ENCODE results near the gene SPATA4. TPM values are rescaled to one million over a fixed set of nuclear protein-coding genes. Genes with fewer than 3 reads are reported as not detected.
"Not testable (repeated sequence)": the region's sequence is repeated elsewhere in the genome, so short reads cannot be mapped to it uniquely, and the experiment has no call there.

Gene SPATA4
- not detected in 2 replicates for total RNA-seq

DNA sequence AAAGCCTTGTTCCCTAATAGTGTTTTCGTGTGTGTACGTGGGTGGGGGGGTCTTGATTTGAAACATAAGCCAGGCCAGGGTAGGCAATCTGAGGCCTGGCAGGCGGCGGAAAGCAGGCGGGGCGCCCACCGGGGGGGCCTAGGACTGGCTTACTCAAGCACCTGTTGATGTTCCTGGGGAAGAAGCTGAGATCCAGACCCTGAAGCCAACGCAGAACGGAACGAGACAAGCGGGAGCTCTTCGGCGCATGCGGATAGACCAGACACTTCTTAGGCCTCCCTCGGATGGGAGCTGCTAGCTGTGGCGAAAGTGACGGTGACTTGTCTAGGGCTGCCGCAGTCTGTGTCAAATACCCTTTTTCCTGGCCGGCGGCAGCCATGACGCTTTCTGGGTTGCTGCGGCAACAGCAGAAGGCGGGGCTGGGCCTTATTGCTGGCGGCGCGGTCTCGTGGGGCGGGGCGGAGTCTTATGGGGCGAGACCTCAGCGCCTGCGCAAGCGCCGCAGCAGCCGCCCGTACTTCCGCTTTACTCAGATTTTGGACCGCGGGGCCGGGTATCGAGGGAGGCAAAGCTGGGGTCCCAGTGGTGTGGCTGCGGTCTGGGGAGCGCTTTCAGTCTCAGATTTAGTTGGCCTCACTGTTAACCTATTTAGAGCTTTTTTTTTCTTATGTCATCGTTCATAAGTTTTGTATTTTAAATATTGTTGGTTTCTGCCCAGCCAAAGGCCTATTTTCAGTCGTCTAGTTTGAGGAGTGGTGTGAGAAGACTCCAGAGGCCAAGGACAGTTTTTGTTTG is at the start of gene SPATA4:
Gene SPATA4 (minus strand): TSS at position 402 of the 795 bp plus-strand sequence. CDS start 23 bp downstream, at position 379.
- DNase-seq (ENCODE audit: low read depth in 2 of 2): peak; percentile 74 to 88

GRCh38 chr4:176242764-176243347 is 47.5 kb upstream of the SPATA4 start:
- DNase-seq (ENCODE audit: low read depth in 2 of 2): no peak

- no peak for DNase-seq (ENCODE audit: low read depth in 2 of 2)
Measured at GRCh38 chr4:176241703-176242102, 46.3 kb upstream of the SPATA4 start.

GRCh38 chr4:176238826-176239225 is 43.4 kb upstream of the SPATA4 start:
- DNase-seq (ENCODE audit: low read depth in 2 of 2): peak in 1 of 2 donors; percentile 1

GRCh38 chr4:176238157-176238610 is 42.8 kb upstream of the SPATA4 start:
- DNase-seq (ENCODE audit: low read depth in 2 of 2): peak; percentile 76 to 92

- DNase-seq (ENCODE audit: low read depth in 2 of 2): no peak
Measured at GRCh38 chr4:176236946-176237345, 41.6 kb upstream of the SPATA4 start.

- DNase-seq (ENCODE audit: low read depth in 2 of 2): no peak
Measured at GRCh38 chr4:176230836-176231235, 35.5 kb upstream of the SPATA4 start.

DNA sequence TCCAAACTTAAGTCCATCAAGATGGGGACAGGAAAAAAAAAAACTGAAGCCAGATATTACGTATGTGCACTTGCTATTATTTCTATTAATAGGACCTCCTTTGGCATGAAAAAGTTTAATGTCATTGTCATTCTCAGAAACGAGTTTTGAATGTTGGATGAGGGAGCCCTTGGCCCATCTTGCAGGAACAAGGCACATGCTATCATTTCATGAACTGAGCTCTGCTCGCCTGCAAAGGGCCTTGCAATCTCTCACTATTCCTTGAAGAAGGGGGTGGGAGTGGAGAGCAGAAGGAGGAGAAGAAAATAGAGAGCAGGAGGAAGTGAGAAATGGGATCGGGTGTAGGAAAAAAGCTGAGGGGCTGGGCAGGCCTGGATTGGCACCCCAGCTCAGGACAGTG is 34.3 kb upstream of the SPATA4 start:
- no peak for DNase-seq (ENCODE audit: low read depth in 2 of 2)

GRCh38 chr4:176226736-176227135 is 31.4 kb upstream of the SPATA4 start:
- no peak for DNase-seq (ENCODE audit: low read depth in 2 of 2)

DNA sequence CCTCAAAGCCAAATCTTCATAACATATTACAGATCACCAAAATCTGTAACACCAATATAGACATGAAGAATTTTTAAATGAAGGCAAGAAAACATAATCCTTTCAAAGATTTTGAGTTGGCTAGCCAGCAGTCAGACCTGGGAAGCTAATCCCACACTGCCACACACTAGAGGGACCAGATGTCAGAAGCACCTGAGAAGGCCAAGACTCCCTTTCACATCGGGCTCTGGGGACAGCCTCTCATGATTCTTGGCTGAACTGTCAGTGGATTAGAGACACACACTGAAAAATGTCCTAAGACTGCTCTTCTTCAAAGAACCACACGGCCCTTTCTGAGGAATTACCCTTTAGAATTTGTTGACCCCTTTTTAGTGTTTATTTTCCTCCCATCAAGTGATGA is 28.2 kb upstream of the SPATA4 start:
- DNase-seq (ENCODE audit: low read depth in 2 of 2): no peak

- no peak for DNase-seq (ENCODE audit: low read depth in 2 of 2)
Measured at GRCh38 chr4:176222149-176222548, 26.8 kb upstream of the SPATA4 start.

DNA sequence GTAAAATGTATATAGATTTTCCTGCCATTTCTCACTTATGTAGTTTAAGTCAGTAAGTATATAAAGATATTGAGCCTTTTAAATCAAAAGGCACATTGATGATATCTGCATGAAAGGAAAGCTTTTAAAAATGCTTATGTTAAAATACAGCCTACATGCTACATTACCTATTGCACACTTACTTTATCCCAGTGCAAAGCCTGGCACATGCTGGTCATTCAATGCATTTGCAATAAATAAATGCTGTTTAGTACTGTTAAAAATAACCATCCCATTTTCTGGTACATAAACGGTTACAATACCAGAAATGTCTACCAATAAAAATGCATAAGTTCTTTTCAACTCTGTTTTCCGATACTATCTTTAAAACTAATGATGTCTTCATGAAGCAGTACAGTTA is 22.1 kb upstream of the SPATA4 start:
- no peak for DNase-seq (ENCODE audit: low read depth in 2 of 2)

DNA sequence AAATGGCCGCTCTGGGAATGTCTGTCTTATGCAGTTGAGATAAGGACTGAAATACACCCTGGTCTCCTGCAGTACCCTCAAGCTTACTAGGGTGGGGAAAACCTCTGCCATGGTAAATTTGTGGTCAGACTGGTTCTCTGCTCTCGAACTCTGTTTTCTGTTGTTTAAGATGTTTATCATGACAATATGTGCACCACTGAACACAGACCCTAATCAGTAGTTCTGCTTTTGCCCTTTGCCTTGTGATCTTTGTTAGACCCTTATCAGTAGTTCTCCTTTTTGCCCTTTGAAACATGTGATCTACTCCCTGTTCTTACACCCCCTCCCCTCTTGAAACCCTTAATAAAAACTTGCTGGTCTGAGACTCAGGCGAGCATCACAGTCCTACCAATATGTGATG is 17.0 kb upstream of the SPATA4 start:
- DNase-seq (ENCODE audit: low read depth in 2 of 2): not testable (repeated sequence)

DNA sequence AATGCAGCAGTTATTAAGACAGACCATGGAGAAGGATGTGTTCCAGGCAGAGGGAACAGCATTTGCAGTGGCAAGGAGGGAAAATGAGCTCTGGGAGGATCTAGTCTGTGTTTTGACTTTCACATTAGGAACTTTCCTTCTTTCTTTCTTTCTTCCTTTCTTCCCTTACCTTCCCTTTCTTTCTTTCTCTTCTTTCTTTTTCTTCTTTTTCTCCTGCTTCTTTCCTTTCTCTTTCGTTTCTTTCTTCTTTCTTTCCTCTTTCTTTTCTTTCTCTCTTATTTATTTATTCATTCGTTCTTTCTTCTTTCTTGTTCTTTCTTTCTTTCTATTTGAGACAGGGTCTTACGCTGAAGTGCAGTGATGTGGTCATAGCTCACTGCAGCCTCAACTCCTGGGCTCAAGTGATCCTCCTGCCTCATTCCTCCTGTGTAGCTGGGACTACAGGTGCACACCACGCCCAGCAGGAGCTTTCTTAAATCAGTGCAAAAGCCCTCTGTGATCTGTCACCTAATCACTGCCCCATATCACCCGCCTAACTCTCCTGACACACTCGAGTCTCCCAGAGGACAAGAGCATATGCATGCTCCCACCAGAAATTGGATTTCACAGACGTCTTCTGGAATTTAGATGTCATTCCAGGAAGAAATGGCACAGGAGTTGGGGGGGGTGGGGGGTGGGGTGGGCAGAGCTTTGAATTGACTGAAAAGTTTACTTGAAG is 15.4 kb upstream of the SPATA4 start:
- no peak for DNase-seq (ENCODE audit: low read depth in 2 of 2)

DNA sequence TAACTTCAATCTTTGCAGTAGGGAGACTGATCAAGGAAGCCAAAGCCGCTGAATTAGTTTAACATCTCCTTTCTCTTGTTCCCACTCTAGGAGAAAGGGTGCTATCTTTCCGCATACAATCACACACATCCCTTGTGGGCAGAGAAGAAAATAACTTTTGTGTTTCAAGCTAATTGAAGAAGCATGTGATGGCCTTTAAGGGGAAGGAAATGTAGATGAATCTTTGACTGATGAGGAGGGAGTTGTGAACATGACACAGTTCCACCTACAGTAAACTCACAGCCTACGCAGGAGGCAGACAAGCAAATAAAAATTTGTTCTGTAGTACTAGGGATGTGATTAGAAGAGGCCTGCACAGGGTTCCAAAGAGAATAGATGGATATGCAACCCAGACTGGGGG is 14.7 kb upstream of the SPATA4 start:
- no peak for DNase-seq (ENCODE audit: low read depth in 2 of 2)

- DNase-seq (ENCODE audit: low read depth in 2 of 2): no peak
Measured at GRCh38 chr4:176209535-176209934, 14.2 kb upstream of the SPATA4 start.

GRCh38 chr4:176207839-176208238 is 12.5 kb upstream of the SPATA4 start:
- no peak for DNase-seq (ENCODE audit: low read depth in 2 of 2)

- no peak for DNase-seq (ENCODE audit: low read depth in 2 of 2)
Measured at GRCh38 chr4:176205299-176205698, 9.9 kb upstream of the SPATA4 start.

GRCh38 chr4:176198316-176198903 is 3.0 kb upstream of the SPATA4 start:
- no peak for DNase-seq (ENCODE audit: low read depth in 2 of 2)

- DNase-seq (ENCODE audit: low read depth in 2 of 2): no peak
Measured at GRCh38 chr4:176193938-176194337, 1.4 kb downstream of the SPATA4 start.

DNA sequence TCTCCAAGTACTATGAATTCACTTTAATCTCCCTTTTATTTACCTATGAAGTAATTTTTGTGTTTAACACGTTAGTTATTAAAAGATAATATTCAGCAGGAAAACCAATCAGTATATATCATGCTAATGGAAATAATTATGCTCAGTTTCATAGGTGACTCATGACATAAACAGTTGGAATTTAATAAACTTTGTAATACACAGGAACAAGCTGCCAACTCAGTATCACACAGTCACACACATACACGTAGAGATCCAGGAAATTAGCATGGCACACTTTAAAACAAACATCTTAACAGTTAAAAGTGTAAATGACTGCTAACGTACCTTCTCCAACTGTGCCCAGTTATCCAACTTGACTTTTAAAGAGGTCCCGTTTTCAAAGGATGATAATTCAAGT is 2.3 kb downstream of the SPATA4 start:
- peak in 1 of 2 donors; percentile 7 for DNase-seq (ENCODE audit: low read depth in 2 of 2)

GRCh38 chr4:176191974-176192373 is 3.4 kb downstream of the SPATA4 start:
- DNase-seq (ENCODE audit: low read depth in 2 of 2): no peak
